ENCODE results near the gene LARGE1. TPM values are rescaled to one million over a fixed set of nuclear protein-coding genes. Genes with fewer than 3 reads are reported as not detected.

LARGE1 gene
- total and polyA plus RNA-seq, 10 donors: 1.9 to 35.8 (median 22.8) TPM

- Histone ChIP-seq H3K27ac (no peak overlapping the region), H3K36me3 (no peaks in the 10 kb centered on the region), H3K27me3 (replicated peaks in 1 of 7) (no peaks in the 10 kb centered on the region), H3K4me3 (no peak overlapping the region), H3K9me3 (peaks cover 0 to 2% (median 0%) of the 10 kb centered on the region in 8 donors), H3K4me1 (peaks cover 0 to 5% (median 3%) of the 10 kb centered on the region in 6 donors)
- TF ChIP-seq POLR2A (IDR thresholded peaks at IDR 0.05) (no peak), CTCF (IDR thresholded peaks at IDR 0.05 in 8 of 11, conservative IDR thresholded peaks at IDR 0.05 in 3 of 11) (no peak), POLR2AphosphoS5 (IDR thresholded peaks at IDR 0.05) (no peak)
- 85 to 96% (median 90%) methylated on average over 5 of the region's 5 CpGs for WGBS, 5 donors
- DNase-seq: no peak
- intact Hi-C loops (cut with DNase I; ENCODE audit: low total_unique reads): no loop called here
These were observed 139.6 kb downstream of the LARGE1 start for GRCh38 chr22:33780531-33781136.

GRCh38 chr22:33779243-33779642, 141.0 kb downstream of the LARGE1 start:
- H3K4me1 ChIP-seq: no peaks in the 10 kb centered on the region
- DNase-seq: no peak
- H3K9me3 ChIP-seq: no peaks in the 10 kb centered on the region
- TF ChIP-seq POLR2A (IDR thresholded peaks at IDR 0.05) (no peak), CTCF (IDR thresholded peaks at IDR 0.05 in 8 of 11, conservative IDR thresholded peaks at IDR 0.05 in 3 of 11) (no peak), POLR2AphosphoS5 (IDR thresholded peaks at IDR 0.05) (no peak)
- WGBS, 5 donors: 78 to 88% (median 85%) methylated on average over 3 of the region's 3 CpGs
- no peaks in the 10 kb centered on the region for H3K36me3 ChIP-seq
- H3K27ac ChIP-seq: no peak overlapping the region
- H3K4me3 ChIP-seq: no peak overlapping the region
- intact Hi-C loops (cut with DNase I; ENCODE audit: low total_unique reads): no loop called here
- H3K27me3 ChIP-seq (replicated peaks in 1 of 7): no peaks in the 10 kb centered on the region

GRCh38 chr22:33776491-33776890, 143.8 kb downstream of the LARGE1 start:
- Histone ChIP-seq H3K9me3 (no peaks in the 10 kb centered on the region), H3K27me3 (replicated peaks in 1 of 7) (no peaks in the 10 kb centered on the region), H3K36me3 (no peaks in the 10 kb centered on the region), H3K27ac (no peak overlapping the region), H3K4me3 (no peak overlapping the region), H3K4me1 (no peaks in the 10 kb centered on the region)
- 75 to 89% (median 77%) methylated on average over 7 of the region's 7 CpGs for WGBS, 5 donors
- DNase-seq: no peak
- intact Hi-C loops (cut with DNase I; ENCODE audit: low total_unique reads): no loop called here
- TF ChIP-seq CTCF (IDR thresholded peaks at IDR 0.05 in 8 of 11, conservative IDR thresholded peaks at IDR 0.05 in 3 of 11): no peak
- no peak for TF ChIP-seq POLR2AphosphoS5 (IDR thresholded peaks at IDR 0.05)
- TF ChIP-seq POLR2A (IDR thresholded peaks at IDR 0.05): no peak

- WGBS, 5 donors: 79 to 86% (median 80%) methylated on average over 6 of the region's 6 CpGs
- intact Hi-C loops (cut with DNase I; ENCODE audit: low total_unique reads): no loop called here
These were observed 145.5 kb downstream of the LARGE1 start for GRCh38 chr22:33774781-33775180.

More at GRCh38 chr22:33774781-33775180, 145.5 kb downstream of the LARGE1 start:
- Histone ChIP-seq H3K27me3 (replicated peaks in 1 of 7) (no peaks in the 10 kb centered on the region), H3K9me3 (no peaks in the 10 kb centered on the region), H3K36me3 (no peaks in the 10 kb centered on the region), H3K4me3 (no peak overlapping the region), H3K4me1 (no peaks in the 10 kb centered on the region), H3K27ac (no peak overlapping the region)
- TF ChIP-seq CTCF (IDR thresholded peaks at IDR 0.05 in 8 of 11, conservative IDR thresholded peaks at IDR 0.05 in 3 of 11): no peak
- TF ChIP-seq POLR2A (IDR thresholded peaks at IDR 0.05): no peak
- no peak for TF ChIP-seq POLR2AphosphoS5 (IDR thresholded peaks at IDR 0.05)
- DNase-seq: no peak
